ENCODE data around the gene MARVELD3.
"Not testable (repeated sequence)": the region's sequence is repeated elsewhere in the genome, so short reads cannot be mapped to it uniquely, and the experiment has no call there.

The MARVELD3 gene

GRCh38 chr16:71590584-71590983 lies 35.4 kb upstream of the MARVELD3 start:
- Mint-ChIP-seq H3K9me3 (peaks cover 17% of the 10 kb centered on the region), H3K4me3 (no peak overlapping the region), H3K27me3 (ENCODE audit: low read depth, poor library complexity) (peaks cover 37% of the 10 kb centered on the region), H3K36me3 (ENCODE audit: low read depth) (no peaks in the 10 kb centered on the region), H3K27ac (no peak overlapping the region), H3K4me1 (no peaks in the 10 kb centered on the region)
- TF ChIP-seq CTCF (IDR thresholded peaks at IDR 0.05), result no peak
- no peak for DNase-seq

DNA sequence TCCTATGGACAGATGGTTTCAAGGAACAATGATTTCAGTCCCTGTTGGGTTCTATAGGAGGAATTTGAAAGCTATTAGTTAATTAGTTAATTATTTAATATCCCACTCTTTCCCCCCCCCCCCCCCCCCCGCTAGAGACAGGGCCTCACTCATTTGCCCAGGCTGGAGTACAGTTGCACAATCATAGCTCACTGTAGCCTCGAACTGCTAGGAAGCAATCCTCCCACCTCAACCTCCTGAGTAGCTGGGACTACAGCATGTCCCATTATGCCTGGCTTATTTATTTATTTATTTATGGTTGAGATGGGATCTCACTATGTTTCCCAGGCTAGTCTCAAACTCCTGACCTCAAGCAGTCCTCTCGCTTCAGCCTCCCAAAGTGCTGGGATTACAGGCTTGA lies 34.1 kb upstream of the MARVELD3 start:
- Mint-ChIP-seq H3K27me3 (ENCODE audit: low read depth, poor library complexity) (peaks cover 27% of the 10 kb centered on the region), H3K36me3 (ENCODE audit: low read depth) (no peaks in the 10 kb centered on the region), H3K9me3 (peaks cover 17% of the 10 kb centered on the region), H3K4me1 (no peaks in the 10 kb centered on the region), H3K27ac (no peak overlapping the region), H3K4me3 (no peak overlapping the region)
- DNase-seq, result no peak
- no peak for TF ChIP-seq CTCF (IDR thresholded peaks at IDR 0.05)

GRCh38 chr16:71593048-71593999 lies 32.7 kb upstream of the MARVELD3 start:
- no peak for DNase-seq
- no peak overlapping the region for H3K4me3 Mint-ChIP-seq
- H3K9me3 Mint-ChIP-seq, result peaks cover 10% of the 10 kb centered on the region
- no peak overlapping the region for H3K27ac Mint-ChIP-seq
- no peaks in the 10 kb centered on the region for H3K36me3 Mint-ChIP-seq (ENCODE audit: low read depth)
- TF ChIP-seq CTCF (IDR thresholded peaks at IDR 0.05), result no peak
- H3K27me3 Mint-ChIP-seq (ENCODE audit: low read depth, poor library complexity), result peaks cover 27% of the 10 kb centered on the region
- no peaks in the 10 kb centered on the region for H3K4me1 Mint-ChIP-seq

GRCh38 chr16:71594000-71594646 lies 31.9 kb upstream of the MARVELD3 start:
- H3K4me1 Mint-ChIP-seq, result no peaks in the 10 kb centered on the region
- no peak overlapping the region for H3K4me3 Mint-ChIP-seq
- peaks cover 6% of the 10 kb centered on the region for H3K9me3 Mint-ChIP-seq
- DNase-seq, result no peak
- no peak overlapping the region for H3K27ac Mint-ChIP-seq
- TF ChIP-seq CTCF (IDR thresholded peaks at IDR 0.05), result no peak
- peaks cover 30% of the 10 kb centered on the region for H3K27me3 Mint-ChIP-seq (ENCODE audit: low read depth, poor library complexity)
- H3K36me3 Mint-ChIP-seq (ENCODE audit: low read depth), result no peaks in the 10 kb centered on the region

DNA sequence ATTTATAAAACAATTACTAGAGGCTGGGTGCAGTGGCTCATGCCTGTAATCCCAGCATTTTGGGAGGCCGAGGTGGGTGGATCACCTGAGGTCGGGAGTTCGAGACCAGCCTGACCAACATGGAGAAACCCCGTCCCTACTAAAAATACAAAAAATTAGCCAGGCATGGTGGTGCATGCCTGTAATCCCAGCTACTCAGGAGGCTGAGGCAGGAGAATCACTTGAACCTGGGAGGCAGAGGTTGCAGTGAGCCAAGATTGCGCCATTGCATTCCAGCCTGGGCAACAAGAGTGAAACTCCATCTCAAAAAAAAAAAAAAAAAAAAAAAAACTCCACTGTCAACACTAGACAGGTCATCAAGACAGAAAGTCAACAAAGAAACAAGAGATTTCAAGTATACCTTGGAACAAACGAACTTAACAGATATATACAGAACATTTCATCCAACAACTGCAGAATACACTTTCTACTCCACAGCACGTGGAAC lies 30.6 kb upstream of the MARVELD3 start:
- not testable (repeated sequence) for DNase-seq; H3K36me3 Mint-ChIP-seq (ENCODE audit: low read depth); H3K4me3 Mint-ChIP-seq; H3K4me1 Mint-ChIP-seq; H3K9me3 Mint-ChIP-seq; H3K27ac Mint-ChIP-seq
- peaks cover 26% of the 10 kb centered on the region for H3K27me3 Mint-ChIP-seq (ENCODE audit: low read depth, poor library complexity)

- H3K4me3 Mint-ChIP-seq; DNase-seq; H3K9me3 Mint-ChIP-seq; H3K4me1 Mint-ChIP-seq; H3K27ac Mint-ChIP-seq; H3K36me3 Mint-ChIP-seq (ENCODE audit: low read depth): not testable (repeated sequence)
- peaks cover 19% of the 10 kb centered on the region for H3K27me3 Mint-ChIP-seq (ENCODE audit: low read depth, poor library complexity)
Measured at GRCh38 chr16:71598426-71598825, 27.6 kb upstream of the MARVELD3 start.
